Keratinocyte (primary cell): ENCODE measurements around the gene RASAL2. TPM values are rescaled to one million over a fixed set of nuclear protein-coding genes. Genes with fewer than 3 reads are reported as not detected.

Experiments
- DNase-seq: peaks from one replicate; pipeline ENCODE4 v3.0.0-alpha.2; 2011; ENCODE audit warnings: low read depth, missing footprints, low spot score
- FAIRE-seq: peaks from 2 replicates; lab custom pipeline; 2011; peaks lifted over from hg19 to GRCh38; lab: Jason Lieb, UNC
- H2AFZ ChIP-seq: 2 replicates; pipeline ENCODE4 v1.6.0; 2012; ENCODE audit warnings: low read length, control low read depth, inconsistent platforms; ENCODE audit not compliant: control insufficient read depth
- H3K27ac ChIP-seq: 2 replicates; pipeline ENCODE4 v1.5.1; 2011; ENCODE audit warnings: low read length; ENCODE audit not compliant: control insufficient read depth, insufficient read depth
- H3K27me3 ChIP-seq: 3 replicates; pipeline ENCODE4 v1.6.0; 2011; ENCODE audit warnings: low read length; ENCODE audit not compliant: control insufficient read depth, insufficient read depth; ENCODE audit errors: extremely low read depth
- H3K36me3 ChIP-seq, 2 experiments: 2 replicates in 1 of 2; 3 replicates in 1 of 2; pipeline ENCODE4 v1.5.1; 2011; ENCODE audit warnings: low read length in 2 of 2, mild to moderate bottlenecking in 1 of 2; ENCODE audit not compliant: control insufficient read depth in 2 of 2, insufficient read depth in 2 of 2; ENCODE audit errors: extremely low read depth in 1 of 2
- H3K4me1 ChIP-seq: 3 replicates; pipeline ENCODE4 v1.5.1; 2011; ENCODE audit warnings: low read length; ENCODE audit not compliant: control insufficient read depth, insufficient read depth; ENCODE audit errors: extremely low read depth
- H3K4me2 ChIP-seq: 3 replicates; pipeline ENCODE4 v1.6.0; 2011; ENCODE audit warnings: low read depth, low read length; ENCODE audit not compliant: control insufficient read depth, insufficient read depth; ENCODE audit errors: extremely low read depth
- H3K4me3 ChIP-seq, 3 experiments: fragments of 200-600 bp in 1 of 3; sonication (generic) in 1 of 3; 2 replicates in 2 of 3; 3 replicates in 1 of 3; pipeline ENCODE4 v1.5.1; 2011 to 2016; ENCODE audit warnings: low read length in 3 of 3, mild to moderate bottlenecking in 3 of 3, control low read depth in 2 of 3, inconsistent platforms in 1 of 3, low read depth in 1 of 3, mixed read lengths in 1 of 3, mixed run types in 1 of 3, moderate library complexity in 1 of 3; ENCODE audit not compliant: control insufficient read depth in 2 of 3, insufficient read depth in 2 of 3; ENCODE audit errors: extremely low read depth in 1 of 3
- H3K79me2 ChIP-seq: 2 replicates; pipeline ENCODE4 v1.6.0; 2012; ENCODE audit warnings: low read length; ENCODE audit not compliant: control insufficient read depth, insufficient read depth
- H3K9ac ChIP-seq: 3 replicates; pipeline ENCODE4 v1.6.0; 2011; ENCODE audit warnings: low read length; ENCODE audit not compliant: control insufficient read depth, insufficient read depth; ENCODE audit errors: extremely low read depth
- H3K9me1 ChIP-seq: 3 replicates; pipeline ENCODE4 v1.6.0; 2011; ENCODE audit warnings: low read length; ENCODE audit not compliant: control insufficient read depth, insufficient read depth; ENCODE audit errors: extremely low read depth
- H3K9me3 ChIP-seq: 2 replicates; pipeline ENCODE4 v1.5.1; 2012; ENCODE audit warnings: low read depth, low read length; ENCODE audit not compliant: control insufficient read depth
- H4K20me1 ChIP-seq: 3 replicates; pipeline ENCODE4 v1.6.0; 2011; ENCODE audit warnings: low read length; ENCODE audit not compliant: control insufficient read depth, insufficient read depth; ENCODE audit errors: extremely low read depth
- CTCF ChIP-seq, 3 experiments: IDR thresholded peaks in 1 of 3; conservative IDR thresholded peaks in 1 of 3; optimal IDR thresholded peaks in 1 of 3; 2 replicates in 2 of 3; 3 replicates in 1 of 3; pipeline versions ENCODE3 to v1.5.1; 2011; ENCODE audit warnings: low read length in 3 of 3, mild to moderate bottlenecking in 3 of 3, moderate library complexity in 2 of 3, control low read depth in 1 of 3, inconsistent platforms in 1 of 3; ENCODE audit not compliant: insufficient read depth in 2 of 3; ENCODE audit errors: extremely low read depth in 1 of 3
- EZH2 ChIP-seq: IDR thresholded peaks from one replicate; pipeline ENCODE4 v1.6.1; 2012; ENCODE audit warnings: inconsistent platforms, mild to moderate bottlenecking, low read length, moderate library complexity
- dilution Hi-C: fragments of 300-500 bp; cut with MboI; formaldehyde crosslinking; loops from one replicate; pipeline ENCODE4 v1.7.0; 2020; ENCODE audit warnings: low sequenced_read_pairs; ENCODE audit not compliant: extremely low pct_ligation_motif_present
- polyA plus RNA-seq, 5 experiments: library from polyadenylated mRNA; depleted of rRNA in 3 of 5; stranded (reverse) in 3 of 5; stranded (forward) in 1 of 5; unstranded in 1 of 5; fragments of >200 nt; gene quantifications; 1 replicate in 1 of 5; 2 replicates in 3 of 5; 3 replicates in 1 of 5; pipeline versions ENCODE4 v1.2.1 to v1.2.3, GENCODE V29; 2011 to 2012; ENCODE audit warnings: missing spikeins in 2 of 5, low read depth in 1 of 5, low replicate concordance in 1 of 5

Gene RASAL2
- polyA plus RNA-seq, 1 donor (not counting 4 experiments of a cell fraction or from before 2014, with no cell fraction given): 27.2 TPM

GRCh38 chr1:178232108-178232507 is 138.2 kb downstream of the RASAL2 start:
- no peak overlapping the region for H3K9ac ChIP-seq
- H3K36me3 ChIP-seq: peaks cover 2 to 3% of the 10 kb centered on the region in 2 experiments
- H3K4me1 ChIP-seq: peaks cover 13% of the 10 kb centered on the region
- H4K20me1 ChIP-seq: no peaks in the 10 kb centered on the region
- FAIRE-seq (no peak), DNase-seq (no peak)
- peaks cover 68% of the 10 kb centered on the region for H3K79me2 ChIP-seq
- H3K9me1 ChIP-seq: no peaks in the 10 kb centered on the region
- no peak overlapping the region for H3K4me3 ChIP-seq
- H3K4me2 ChIP-seq: no peak overlapping the region
- no peaks in the 10 kb centered on the region for H3K27me3 ChIP-seq
- dilution Hi-C loops: no loop called here
- no peaks in the 10 kb centered on the region for H3K9me3 ChIP-seq
- no peak overlapping the region for H2AFZ ChIP-seq
- TF ChIP-seq CTCF (optimal IDR thresholded peaks at IDR 0.05 in 1 of 3, IDR thresholded peaks at IDR 0.05 in 1 of 3, conservative IDR thresholded peaks at IDR 0.05 in 1 of 3; ENCODE audit: extremely low read depth in 1 of 3, insufficient read depth in 2 of 3, low read length in 3 of 3) (no peak), EZH2 (no peak)
- H3K27ac ChIP-seq: no peak overlapping the region

- dilution Hi-C loops: no loop called here
- Histone ChIP-seq H3K27ac (peak overlapping the region; percentile 8), H3K9me1 (no peaks in the 10 kb centered on the region), H3K9ac (no peak overlapping the region), H3K36me3 (peaks cover 2 to 4% of the 10 kb centered on the region in 2 experiments), H3K27me3 (no peaks in the 10 kb centered on the region), H2AFZ (no peak overlapping the region), H3K4me2 (peak overlapping the region; percentile 36), H4K20me1 (no peaks in the 10 kb centered on the region), H3K79me2 (peaks cover 66% of the 10 kb centered on the region), H3K9me3 (no peaks in the 10 kb centered on the region), H3K4me1 (peaks cover 22% of the 10 kb centered on the region), H3K4me3 (peak overlapping the region in 1 of 3 experiments; percentile 24)
- TF ChIP-seq CTCF (optimal IDR thresholded peaks at IDR 0.05 in 1 of 3, IDR thresholded peaks at IDR 0.05 in 1 of 3, conservative IDR thresholded peaks at IDR 0.05 in 1 of 3; ENCODE audit: extremely low read depth in 1 of 3, insufficient read depth in 2 of 3, low read length in 3 of 3) (no peak), EZH2 (no peak)
- DNase-seq (peak; percentile 19), FAIRE-seq (peak; percentile 84)
Observed at GRCh38 chr1:178232949-178233348, 139.0 kb downstream of the RASAL2 start.
